ENCODE measurements around the gene TDRD10.
A peak's percentile ranks its signal among the peaks of the same experiment; 100 is the strongest.

TDRD10 gene

DNA sequence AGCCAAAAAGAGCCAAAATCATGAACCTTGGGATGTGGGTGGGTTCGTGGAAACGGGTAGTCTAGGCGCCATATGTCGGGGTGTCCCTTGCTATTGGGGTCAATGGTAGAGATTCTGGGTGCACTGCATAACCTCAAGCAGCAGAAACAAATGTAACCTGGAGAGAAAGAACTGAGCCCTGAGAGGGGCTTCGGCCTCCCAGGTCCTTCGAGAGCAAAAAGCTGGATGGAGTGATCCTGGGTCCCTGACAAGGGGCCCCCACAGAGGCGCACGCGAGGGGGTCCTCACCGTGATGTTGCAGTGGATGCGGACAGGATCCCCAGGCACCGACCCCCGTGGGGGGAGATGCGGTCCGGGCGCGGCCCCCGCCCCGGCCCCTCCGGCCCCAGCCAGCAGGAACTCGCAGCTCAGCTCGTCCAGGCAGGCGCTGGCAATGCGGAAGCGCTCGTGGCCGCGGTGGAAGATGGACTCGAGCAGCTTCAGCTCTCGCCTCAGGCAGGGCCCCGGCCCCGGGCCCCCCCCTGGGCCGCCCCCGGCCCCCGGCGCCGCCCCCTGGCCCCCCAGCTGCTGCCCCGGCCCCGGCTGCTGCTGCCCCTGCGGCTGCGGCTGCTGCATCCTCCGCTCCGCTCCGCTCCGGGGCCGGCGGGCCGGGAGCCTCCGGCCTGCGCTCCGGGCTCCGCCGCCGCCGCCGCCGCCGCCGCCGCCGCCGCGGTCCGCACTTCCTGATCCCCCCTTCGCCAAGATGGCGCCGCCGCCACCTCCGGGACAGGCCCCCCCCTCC is 56.1 kb downstream of the TDRD10 start, which contains the start of gene UBE2Q1:
Gene UBE2Q1, minus strand, starts transcription at position 724 of the 781 bp plus-strand sequence. Its CDS starts 109 bp downstream, at position 615.
- no peak for DNase-seq (ENCODE audit: low read depth)
- peak within 1 kb of the TSS; percentile 79 for H3K4me3 ChIP-seq (ENCODE audit: low read depth, low read length)
- TF ChIP-seq CTCF (IDR thresholded peaks at IDR 0.05; ENCODE audit: control insufficient read depth, extremely low read depth, insufficient read depth) = no peak

DNA sequence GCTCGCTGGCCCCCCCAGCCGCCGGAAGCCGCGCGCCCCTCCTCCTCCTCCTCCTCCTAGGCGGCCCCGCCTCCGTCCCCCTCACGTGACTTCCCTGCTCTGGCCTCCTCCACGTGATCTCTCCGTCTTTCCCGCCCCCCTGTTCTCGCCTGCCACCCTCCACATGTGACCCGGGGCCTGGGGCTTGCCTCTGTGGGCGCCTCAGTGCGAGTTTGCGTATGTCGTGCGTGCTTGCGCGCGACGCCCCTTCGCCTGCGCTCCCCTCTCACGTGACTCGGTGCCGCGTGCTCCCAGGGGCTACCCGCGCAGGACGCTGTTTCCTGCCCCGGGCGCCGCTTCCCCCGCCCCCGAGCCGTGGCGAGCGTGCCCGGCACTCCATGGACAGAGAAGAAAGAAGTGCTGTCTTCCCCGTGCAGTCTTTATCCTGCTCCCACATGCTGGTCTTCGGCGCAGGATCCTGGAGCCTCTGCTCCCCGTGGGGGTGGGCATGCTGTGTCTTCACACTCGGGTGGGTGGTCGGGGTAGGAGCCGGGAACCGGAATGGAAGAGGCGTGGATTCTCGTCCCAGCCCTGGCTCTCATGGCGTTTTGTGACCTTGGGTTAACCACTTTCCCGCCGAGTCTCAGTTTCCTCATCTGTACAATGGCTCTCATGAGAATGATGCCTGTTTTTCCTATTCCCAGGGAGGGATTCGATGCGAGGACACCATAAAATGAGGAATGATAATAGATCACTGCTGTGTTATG is 56.9 kb downstream of the TDRD10 start:
- TF ChIP-seq CTCF (IDR thresholded peaks at IDR 0.05; ENCODE audit: control insufficient read depth, extremely low read depth, insufficient read depth) = no peak
- DNase-seq (ENCODE audit: low read depth) = peak; percentile 97
- H3K4me3 ChIP-seq (ENCODE audit: low read depth, low read length) = peak overlapping the region; percentile 73

DNA sequence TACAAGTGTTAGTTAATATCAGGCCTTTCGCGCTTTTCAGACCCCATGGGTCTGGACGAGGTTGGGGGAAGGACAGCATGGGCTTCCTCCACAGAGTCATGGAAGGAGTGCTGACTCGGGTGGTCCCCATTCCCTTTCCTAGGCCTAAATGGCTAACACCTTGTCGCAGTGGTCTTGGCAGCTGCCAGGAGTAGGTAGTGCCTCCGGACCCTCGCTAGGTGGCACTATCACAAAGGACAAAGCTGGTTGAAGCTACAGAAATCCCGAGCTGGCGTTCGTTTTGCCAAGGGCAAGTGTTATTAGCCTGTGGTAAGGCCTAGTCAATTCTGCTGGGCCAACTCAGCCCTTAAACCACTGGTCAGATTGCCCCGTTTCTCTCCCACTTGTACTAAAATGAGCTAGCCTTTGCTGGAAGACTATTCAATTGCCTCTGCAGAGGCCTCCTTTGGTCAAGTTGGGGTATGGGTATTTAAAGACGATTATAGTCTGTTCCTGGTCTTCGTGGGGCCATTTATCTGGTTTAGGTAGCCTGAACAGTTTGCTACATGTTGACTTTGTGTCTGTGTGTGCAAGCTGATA is 57.5 kb downstream of the TDRD10 start:
- TF ChIP-seq CTCF (IDR thresholded peaks at IDR 0.05; ENCODE audit: control insufficient read depth, extremely low read depth, insufficient read depth) = peak; percentile 91
- H3K4me3 ChIP-seq (ENCODE audit: low read depth, low read length) = peak overlapping the region; percentile 73
- DNase-seq (ENCODE audit: low read depth) = peak; percentile 93

DNA sequence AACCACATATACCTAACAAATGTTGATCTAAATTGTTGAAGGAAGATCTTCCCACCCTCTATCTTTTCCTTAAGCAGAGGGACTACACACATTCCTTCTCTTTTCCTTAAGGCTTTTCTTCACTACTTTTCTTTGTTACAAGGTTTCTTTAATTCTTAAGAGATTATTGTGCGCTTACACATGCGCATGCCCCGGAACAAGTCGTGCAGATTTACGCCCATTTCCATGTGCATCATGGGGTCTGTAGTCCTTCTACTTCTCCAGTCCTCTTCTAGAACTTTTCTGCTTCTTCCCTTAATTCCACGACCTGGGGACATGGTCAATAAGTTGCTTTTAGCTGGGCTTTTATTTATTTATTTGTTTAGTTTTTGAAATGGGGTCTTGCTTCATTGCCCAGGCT is 63.9 kb downstream of the TDRD10 start:
- no peak for TF ChIP-seq CTCF (IDR thresholded peaks at IDR 0.05; ENCODE audit: control insufficient read depth, extremely low read depth, insufficient read depth)

DNA sequence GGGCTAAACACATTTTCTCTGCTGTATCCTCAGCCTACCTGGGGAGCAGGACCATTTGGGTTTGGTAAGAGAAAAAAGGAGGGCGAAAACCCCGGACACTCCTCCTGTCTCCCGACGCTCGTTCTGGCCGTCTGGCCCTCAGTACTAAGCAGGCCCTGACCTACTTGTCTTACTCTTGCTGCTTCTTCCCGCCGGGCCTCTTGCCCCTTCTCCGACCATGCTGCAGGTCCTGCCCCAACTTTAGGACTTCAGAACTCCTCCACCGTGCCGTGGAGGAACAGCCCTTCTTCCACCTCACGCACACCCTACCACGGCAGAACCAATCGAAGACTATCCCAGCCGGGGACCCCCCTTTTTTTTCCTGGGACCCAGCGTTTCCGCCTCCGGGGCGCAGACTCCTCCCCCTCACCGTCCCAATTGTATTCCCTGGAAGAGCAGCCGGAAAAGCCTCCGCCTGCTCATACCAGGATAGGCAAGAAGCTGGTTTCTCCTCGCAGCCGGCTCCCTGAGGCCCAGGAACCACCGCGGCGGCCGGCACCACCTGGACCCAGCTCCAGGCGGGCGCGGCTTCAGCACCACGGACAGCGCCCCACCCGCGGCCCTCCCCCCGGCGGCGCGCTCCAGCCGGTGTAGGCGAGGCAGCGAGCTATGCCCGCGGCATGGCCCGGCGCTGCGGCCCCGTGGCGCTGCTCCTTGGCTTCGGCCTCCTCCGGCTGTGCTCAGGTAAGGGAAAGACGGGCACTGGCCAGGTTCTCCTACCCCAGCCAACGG is 65.6 kb downstream of the TDRD10 start, which contains the start of gene CHRNB2:
Gene CHRNB2, plus strand, starts transcription at position 393 of the 771 bp plus-strand sequence. Its CDS starts 267 bp downstream, at position 660.
- 0 out of 2 replicates have a peak, but pooled peaks have one; percentile 5 for TF ChIP-seq CTCF (IDR thresholded peaks at IDR 0.05; ENCODE audit: control insufficient read depth, extremely low read depth, insufficient read depth)
- no peak within 1 kb of the TSS for H3K4me3 ChIP-seq (ENCODE audit: low read depth, low read length)
- DNase-seq (ENCODE audit: low read depth) = peak; percentile 4

More for the DNA sequence above, 63.9 kb downstream of the TDRD10 start:
- no peak for DNase-seq (ENCODE audit: low read depth)
- no peak overlapping the region for H3K4me3 ChIP-seq (ENCODE audit: low read depth, low read length)

- no peak for DNase-seq (ENCODE audit: low read depth)
- H3K4me3 ChIP-seq (ENCODE audit: low read depth, low read length) = no peak overlapping the region
- no peak for TF ChIP-seq CTCF (IDR thresholded peaks at IDR 0.05; ENCODE audit: control insufficient read depth, extremely low read depth, insufficient read depth)
These were observed 66.3 kb downstream of the TDRD10 start for GRCh38 chr1:154568157-154568815.

All from LNCaP clone FGC (cell line).